ENCODE data around the gene VPS13D.

Gene VPS13D

DNA sequence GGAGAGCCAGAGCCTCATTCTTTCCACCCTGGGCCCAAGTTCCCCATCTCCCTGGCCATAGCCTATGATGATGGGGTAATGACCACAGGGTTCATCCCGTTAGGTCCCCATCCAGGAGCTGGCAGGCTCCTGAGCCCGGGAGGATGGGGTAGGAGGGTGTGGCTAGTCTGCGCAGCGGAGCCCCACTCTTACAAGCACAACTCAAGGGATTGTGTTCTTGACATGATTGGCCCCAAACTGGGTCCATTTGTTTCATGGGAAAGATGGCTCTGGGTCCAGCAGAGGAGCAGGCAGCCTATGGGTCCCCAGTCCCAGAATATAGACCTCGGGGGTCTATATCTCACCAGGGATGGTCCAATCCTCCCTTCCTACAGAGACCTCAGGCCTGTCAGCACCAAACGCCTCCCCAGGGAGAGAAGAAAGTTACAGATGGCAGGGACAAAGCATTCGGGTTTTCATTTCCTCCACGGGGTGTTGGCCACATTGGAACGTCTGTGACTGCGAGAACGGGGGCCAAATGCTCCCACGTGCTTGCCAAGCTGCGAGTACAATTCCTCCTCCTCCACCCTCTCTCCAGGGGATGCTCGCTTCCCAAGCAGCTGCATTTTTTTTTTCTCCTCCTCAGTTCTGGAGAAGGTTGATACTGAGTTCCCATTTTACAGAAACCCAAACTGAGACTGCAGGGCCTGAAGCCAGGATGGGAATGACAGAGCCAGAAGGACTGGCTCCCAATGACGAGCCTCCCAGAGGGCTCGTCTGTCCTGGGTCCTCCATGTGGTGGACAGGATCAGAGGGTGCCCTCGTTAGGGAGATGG lies 317.1 kb downstream of the VPS13D start:
- H3K4me3 ChIP-seq (ENCODE audit: low read depth, low read length), result no peak overlapping the region
- TF ChIP-seq, protein P1, sequence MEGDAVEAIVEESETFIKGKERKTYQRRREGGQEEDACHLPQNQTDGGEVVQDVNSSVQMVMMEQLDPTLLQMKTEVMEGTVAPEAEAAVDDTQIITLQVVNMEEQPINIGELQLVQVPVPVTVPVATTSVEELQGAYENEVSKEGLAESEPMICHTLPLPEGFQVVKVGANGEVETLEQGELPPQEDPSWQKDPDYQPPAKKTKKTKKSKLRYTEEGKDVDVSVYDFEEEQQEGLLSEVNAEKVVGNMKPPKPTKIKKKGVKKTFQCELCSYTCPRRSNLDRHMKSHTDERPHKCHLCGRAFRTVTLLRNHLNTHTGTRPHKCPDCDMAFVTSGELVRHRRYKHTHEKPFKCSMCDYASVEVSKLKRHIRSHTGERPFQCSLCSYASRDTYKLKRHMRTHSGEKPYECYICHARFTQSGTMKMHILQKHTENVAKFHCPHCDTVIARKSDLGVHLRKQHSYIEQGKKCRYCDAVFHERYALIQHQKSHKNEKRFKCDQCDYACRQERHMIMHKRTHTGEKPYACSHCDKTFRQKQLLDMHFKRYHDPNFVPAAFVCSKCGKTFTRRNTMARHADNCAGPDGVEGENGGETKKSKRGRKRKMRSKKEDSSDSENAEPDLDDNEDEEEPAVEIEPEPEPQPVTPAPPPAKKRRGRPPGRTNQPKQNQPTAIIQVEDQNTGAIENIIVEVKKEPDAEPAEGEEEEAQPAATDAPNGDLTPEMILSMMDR (IDR thresholded peaks at IDR 0.05; ENCODE audit: control insufficient read depth, extremely low read depth, insufficient read depth), result no peak
- DNase-seq (ENCODE audit: low read depth), result no peak

DNA sequence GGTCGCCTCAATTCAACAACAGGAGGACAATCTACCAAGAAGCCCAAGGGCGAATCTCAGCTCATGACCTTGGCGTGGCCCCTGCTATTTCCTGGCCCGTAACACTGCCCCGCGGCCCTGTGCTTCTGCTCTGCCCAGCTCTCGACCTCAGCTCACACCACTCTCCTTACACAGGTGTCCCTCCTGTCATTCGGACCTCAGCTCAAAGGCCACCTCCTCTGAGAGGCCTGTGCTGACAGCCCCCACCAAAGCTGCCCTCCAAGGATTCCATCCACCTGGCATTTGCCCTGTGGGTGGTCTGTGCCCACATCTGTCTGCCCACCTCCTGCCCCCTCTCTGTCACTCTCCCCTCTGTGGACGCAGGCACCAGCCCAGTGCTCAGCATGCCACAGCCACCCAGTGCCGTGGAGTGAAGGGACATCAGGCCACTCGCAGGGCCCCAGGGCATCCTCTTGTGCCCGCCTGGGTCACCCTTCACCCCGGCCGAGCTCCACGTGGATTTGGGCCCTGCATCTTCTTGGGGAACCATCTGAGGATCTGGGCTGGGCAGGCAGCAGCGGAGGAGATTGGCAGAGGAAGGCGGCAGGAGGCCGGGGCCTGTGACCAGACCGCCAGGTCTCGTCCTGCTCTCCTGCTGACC lies 317.9 kb downstream of the VPS13D start:
- no peak for DNase-seq (ENCODE audit: low read depth)
- no peak overlapping the region for H3K4me3 ChIP-seq (ENCODE audit: low read depth, low read length)
- TF ChIP-seq, protein P1 (IDR thresholded peaks at IDR 0.05; ENCODE audit: control insufficient read depth, extremely low read depth, insufficient read depth), result no peak

DNA sequence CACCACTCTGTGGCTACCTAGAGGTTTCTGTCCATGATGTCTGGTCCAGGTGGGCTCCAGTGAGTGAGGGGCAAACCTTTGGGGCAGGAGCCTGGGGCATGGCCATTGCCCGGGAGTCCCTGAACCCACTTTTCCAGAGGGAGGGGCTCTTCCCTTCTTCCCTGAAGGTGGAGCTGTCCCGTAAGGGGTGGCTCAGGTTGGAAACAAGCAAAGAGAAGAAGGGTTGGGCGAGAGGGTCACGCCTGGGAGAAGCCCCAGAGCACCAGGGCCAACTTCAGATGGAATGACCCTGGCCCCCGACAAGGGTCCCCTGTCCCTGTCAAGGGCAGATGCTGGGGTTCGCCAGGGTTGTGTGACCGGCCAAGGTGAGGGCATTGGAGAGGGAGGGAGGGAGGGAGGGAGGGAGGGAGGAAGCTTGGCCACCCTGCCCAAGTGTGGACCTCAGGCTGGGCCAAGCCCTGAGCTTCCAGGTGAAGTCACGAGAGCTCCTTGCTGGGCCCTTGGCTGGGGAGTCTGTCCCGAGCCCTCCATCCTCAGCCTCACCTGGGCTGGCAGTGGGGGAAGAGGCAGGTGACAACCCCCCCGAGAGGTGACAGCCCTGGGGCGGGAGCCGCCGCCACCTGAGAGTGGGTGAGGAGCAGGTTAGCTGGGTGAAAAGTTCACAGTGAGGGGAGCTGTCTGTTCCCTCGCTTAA lies 318.6 kb downstream of the VPS13D start:
- TF ChIP-seq, protein P1 (IDR thresholded peaks at IDR 0.05; ENCODE audit: control insufficient read depth, extremely low read depth, insufficient read depth), result no peak
- H3K4me3 ChIP-seq (ENCODE audit: low read depth, low read length), result no peak overlapping the region
- no peak for DNase-seq (ENCODE audit: low read depth)

DNA sequence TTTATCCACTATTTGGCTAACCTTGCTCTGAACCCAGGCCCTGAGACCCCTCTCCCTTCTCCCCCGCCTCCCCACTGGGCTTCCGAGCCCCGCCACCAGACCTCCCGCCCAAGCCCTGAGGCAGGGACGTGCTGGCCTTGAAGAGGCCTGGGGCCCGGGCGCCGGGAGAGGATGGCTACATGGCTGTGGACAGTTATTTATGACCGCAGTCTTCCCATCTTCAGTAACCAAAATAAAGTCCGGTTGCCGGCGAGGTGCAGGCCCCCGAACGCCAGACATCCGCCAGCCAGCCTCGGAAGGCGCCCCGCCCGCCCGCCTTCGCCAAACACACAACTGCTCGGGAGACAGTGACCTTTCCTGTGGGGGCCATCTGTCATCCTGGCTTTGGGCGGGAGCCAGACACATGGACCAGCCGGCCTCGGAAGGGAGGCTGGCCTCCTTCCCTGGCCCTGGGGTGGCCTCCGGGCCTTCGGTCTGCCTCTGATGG lies 319.2 kb downstream of the VPS13D start:
- TF ChIP-seq, protein P1 (IDR thresholded peaks at IDR 0.05; ENCODE audit: control insufficient read depth, extremely low read depth, insufficient read depth), result no peak
- H3K4me3 ChIP-seq (ENCODE audit: low read depth, low read length), result no peak overlapping the region
- no peak for DNase-seq (ENCODE audit: low read depth)

DNA sequence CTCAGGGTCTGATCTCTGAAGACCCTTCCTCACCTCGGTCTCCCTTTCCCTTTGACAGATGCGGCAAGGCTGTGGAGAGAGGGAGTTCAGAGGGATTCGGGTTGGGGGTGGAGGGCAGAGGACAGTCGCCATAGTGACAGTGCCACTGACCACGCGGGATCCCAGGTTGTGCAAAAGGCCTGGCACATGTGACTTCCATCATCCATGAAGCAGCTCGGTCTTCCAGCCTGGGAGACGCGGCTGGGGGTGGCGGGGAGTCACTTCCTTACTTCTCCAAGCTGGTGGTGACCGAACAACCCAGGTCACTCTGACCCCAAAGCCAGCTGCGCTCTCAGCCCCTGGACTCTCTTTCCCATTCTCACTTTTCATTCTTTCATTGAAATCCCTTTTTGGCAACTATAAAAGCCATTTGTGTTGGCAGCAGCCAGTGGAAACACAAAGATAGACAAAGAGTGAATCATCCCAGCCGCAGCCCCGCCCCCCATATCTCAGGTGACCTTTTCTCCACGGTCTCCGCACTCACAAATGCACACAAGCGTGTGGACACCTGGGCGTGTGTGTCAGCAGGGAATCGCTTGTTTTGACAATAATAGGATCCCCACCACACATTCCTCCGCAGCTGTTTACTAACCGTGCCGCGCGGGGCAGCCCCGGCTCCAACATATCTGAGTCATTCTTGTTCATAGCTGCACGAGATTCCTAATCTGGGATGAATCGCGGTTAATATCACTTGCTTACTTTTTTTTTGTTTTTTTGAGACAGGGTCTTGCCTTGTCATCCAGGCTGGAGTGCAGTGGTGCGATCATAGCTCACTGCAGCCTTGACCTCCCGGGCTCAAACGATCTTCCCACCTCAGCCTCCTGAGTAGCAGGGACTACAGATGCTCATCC lies 319.9 kb downstream of the VPS13D start:
- TF ChIP-seq, protein P1 (IDR thresholded peaks at IDR 0.05; ENCODE audit: control insufficient read depth, extremely low read depth, insufficient read depth), result no peak
- no peak overlapping the region for H3K4me3 ChIP-seq (ENCODE audit: low read depth, low read length)
- no peak for DNase-seq (ENCODE audit: low read depth)

DNA sequence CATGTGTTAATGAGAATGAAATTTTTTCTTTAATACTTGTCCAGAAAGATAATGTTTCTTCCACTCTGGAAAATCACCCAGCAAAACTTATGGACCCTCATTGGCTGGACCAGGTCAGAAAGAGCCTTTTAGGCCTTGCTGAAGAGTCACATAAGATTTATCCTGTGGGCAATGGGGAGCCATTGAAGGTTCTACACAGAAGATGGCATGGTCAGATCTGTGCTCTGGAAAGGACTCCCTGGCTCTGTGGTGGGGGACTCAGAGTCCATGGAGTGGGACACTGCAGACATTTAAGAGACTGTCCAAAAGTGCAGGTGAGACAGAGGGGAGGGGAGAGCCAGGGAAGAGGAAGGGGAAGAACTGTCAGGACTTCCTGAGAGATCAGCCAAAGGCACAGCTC lies 321.8 kb downstream of the VPS13D start:
- TF ChIP-seq, protein P1 (IDR thresholded peaks at IDR 0.05; ENCODE audit: control insufficient read depth, extremely low read depth, insufficient read depth), result no peak
- no peak for DNase-seq (ENCODE audit: low read depth)
- no peak overlapping the region for H3K4me3 ChIP-seq (ENCODE audit: low read depth, low read length)

All from LNCaP clone FGC (cell line).